Body of pancreas (tissue), 4 donors: ENCODE measurements around the gene CTTN. TPM values are rescaled to one million over a fixed set of nuclear protein-coding genes. Genes with fewer than 3 reads are reported as not detected.
"Not testable (repeated sequence)": the region's sequence is repeated elsewhere in the genome, so short reads cannot be mapped to it uniquely, and the experiment has no call there.

Experiments
- ATAC-seq: fragments of 150-250 bp; one replicate; pipeline ENCODE4 v1.9.1; 2016
- DNase-seq, 4 donors: peaks; one replicate each; pipeline ENCODE4 v3.0.0-alpha.2; 2019
- H3K27ac ChIP-seq, 4 donors: fragments of 200-600 bp; sonication (generic); 1 replicate in 3 of 4; 2 replicates in 1 of 4; pipeline versions ENCODE4 v1.5.1 to v1.6.1; 2016 to 2019; ENCODE audit warnings: mild to moderate bottlenecking in 1 of 4, mixed read lengths in 1 of 4, moderate library complexity in 1 of 4
- H3K27me3 ChIP-seq, 2 donors: fragments of 200-600 bp; sonication (generic); one replicate each; pipeline ENCODE4 v1.6.0; 2016; ENCODE audit warnings: mild to moderate bottlenecking in 1 of 2
- H3K36me3 ChIP-seq, 2 donors: fragments of 200-600 bp; sonication (generic); replicated peaks in 1 of 2; 2 replicates each; pipeline ENCODE4 v1.5.1; 2016; ENCODE audit warnings: low read depth in 2 of 2; ENCODE audit not compliant: insufficient read depth in 1 of 2
- H3K4me1 ChIP-seq: fragments of 200-600 bp; sonication (generic); one replicate; pipeline ENCODE4 v1.6.0; 2016
- H3K4me3 ChIP-seq, 2 donors: fragments of 200-600 bp; sonication (generic); 1 replicate in 1 of 2; 2 replicates in 1 of 2; pipeline ENCODE4 v1.5.1; 2016 to 2019
- H3K9me3 ChIP-seq, 3 donors: fragments of 200-600 bp; sonication (generic); 1 replicate in 2 of 3; 2 replicates in 1 of 3; pipeline ENCODE4 v1.5.1; 2016
- POLR2A ChIP-seq, 3 donors: fragments of 450-650 bp; IDR thresholded peaks; one replicate each; pipeline ENCODE4 v1.6.1; 2016; ENCODE audit warnings: antibody characterized with exemption in 3 of 3, mild to moderate bottlenecking in 2 of 3
- WGBS, 2 donors: methylation state at CpG; one replicate each; pipeline ENCODE4 v1.1.5; 2017; 5-methylcytosine and 5-hydroxymethylcytosine counted together
- intact Hi-C: fragments of 100-400 bp; cut with DNase I; formaldehyde crosslinking; loops from one replicate; pipeline ENCODE4 v1.15.1; 2023
- total RNA-seq, 2 donors: library from RNA; depleted of rRNA; stranded (reverse); fragments of >200 nt; gene quantifications; one replicate each; pipeline ENCODE4 v1.1.0, GENCODE V29; 2016
- TF ChIP-seq, protein P1 (sequence below), 7 experiments: fragments of 450-650 bp in 4 of 7; fragments of 200-600 bp in 3 of 7; sonication (generic) in 3 of 7; IDR thresholded peaks; one replicate each; pipeline ENCODE4 v1.5.1; 2016 to 2019; ENCODE audit warnings: antibody characterized with exemption in 7 of 7

CTTN gene
- total RNA-seq, 2 donors from 2014 or later: 126 to 197 TPM

DNA sequence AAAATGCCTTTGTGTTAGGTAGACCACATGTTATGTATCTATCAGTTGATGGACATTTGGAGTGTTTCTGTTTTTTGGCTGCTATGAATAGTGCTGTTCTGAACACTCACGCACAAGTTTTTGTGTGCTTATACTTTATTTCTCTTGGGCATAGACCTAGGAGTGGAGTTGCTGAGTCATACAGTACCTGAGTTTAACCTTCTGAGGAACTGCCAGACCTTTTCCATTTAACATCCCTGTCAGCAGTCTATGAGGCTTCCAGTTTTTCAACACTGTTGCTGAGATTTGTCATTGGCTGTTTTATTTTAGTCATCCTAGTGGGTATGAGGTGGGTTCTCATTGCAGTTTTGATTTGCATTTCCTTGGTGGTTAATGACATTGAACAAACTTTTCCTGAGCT lies 4.4 kb downstream of the CTTN start:
- H3K27ac ChIP-seq: no peak overlapping the region
- no peaks in the 10 kb centered on the region for H3K9me3 ChIP-seq
- WGBS, 2 donors: 0 to 25% methylated on average over 1 of the region's 1 CpG
- DNase-seq: no peak
- peaks cover 0 to 9% of the 10 kb centered on the region in 2 donors for H3K36me3 ChIP-seq
- TF ChIP-seq, protein P1, sequence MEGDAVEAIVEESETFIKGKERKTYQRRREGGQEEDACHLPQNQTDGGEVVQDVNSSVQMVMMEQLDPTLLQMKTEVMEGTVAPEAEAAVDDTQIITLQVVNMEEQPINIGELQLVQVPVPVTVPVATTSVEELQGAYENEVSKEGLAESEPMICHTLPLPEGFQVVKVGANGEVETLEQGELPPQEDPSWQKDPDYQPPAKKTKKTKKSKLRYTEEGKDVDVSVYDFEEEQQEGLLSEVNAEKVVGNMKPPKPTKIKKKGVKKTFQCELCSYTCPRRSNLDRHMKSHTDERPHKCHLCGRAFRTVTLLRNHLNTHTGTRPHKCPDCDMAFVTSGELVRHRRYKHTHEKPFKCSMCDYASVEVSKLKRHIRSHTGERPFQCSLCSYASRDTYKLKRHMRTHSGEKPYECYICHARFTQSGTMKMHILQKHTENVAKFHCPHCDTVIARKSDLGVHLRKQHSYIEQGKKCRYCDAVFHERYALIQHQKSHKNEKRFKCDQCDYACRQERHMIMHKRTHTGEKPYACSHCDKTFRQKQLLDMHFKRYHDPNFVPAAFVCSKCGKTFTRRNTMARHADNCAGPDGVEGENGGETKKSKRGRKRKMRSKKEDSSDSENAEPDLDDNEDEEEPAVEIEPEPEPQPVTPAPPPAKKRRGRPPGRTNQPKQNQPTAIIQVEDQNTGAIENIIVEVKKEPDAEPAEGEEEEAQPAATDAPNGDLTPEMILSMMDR (IDR thresholded peaks at IDR 0.05): no peak
- no peak for TF ChIP-seq POLR2A (IDR thresholded peaks at IDR 0.05)
- H3K4me3 ChIP-seq: no peak overlapping the region
- intact Hi-C loops: no loop called here
- no peaks in the 10 kb centered on the region for H3K27me3 ChIP-seq
- no peak for ATAC-seq
- peaks cover 27% of the 10 kb centered on the region for H3K4me1 ChIP-seq

DNA sequence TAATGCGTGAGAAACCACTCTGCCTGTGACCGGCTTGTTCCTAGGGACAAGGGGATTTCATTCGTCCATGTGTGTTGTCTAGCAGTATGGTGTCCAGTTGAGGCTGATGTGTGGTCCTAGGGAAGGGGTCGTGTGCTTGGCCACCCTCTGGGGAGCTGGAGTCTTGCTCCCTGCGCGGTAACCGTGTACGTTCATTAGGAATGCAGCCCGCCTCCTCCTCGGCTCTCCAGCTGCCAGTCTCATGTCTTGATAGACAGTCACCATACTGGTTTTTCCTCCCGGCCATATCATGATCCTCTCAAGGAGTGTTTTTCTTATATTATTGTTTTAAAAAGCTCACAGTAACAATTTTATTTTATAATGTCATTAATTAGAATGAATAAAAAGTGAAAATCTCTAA lies 5.9 kb downstream of the CTTN start:
- no peak for TF ChIP-seq POLR2A (IDR thresholded peaks at IDR 0.05)
- TF ChIP-seq, protein P1 (IDR thresholded peaks at IDR 0.05): no peak
- intact Hi-C loops: no loop called here
- H3K4me3 ChIP-seq: no peak overlapping the region
- DNase-seq: no peak
- WGBS, 2 donors: 90 to 93% methylated on average over 11 of the region's 11 CpGs
- no peak for ATAC-seq
- peaks cover under 1 to 22% of the 10 kb centered on the region in 2 donors for H3K36me3 ChIP-seq
- no peaks in the 10 kb centered on the region for H3K9me3 ChIP-seq
- H3K27ac ChIP-seq: no peak overlapping the region
- H3K27me3 ChIP-seq: no peaks in the 10 kb centered on the region
- peaks cover 24% of the 10 kb centered on the region for H3K4me1 ChIP-seq

DNA sequence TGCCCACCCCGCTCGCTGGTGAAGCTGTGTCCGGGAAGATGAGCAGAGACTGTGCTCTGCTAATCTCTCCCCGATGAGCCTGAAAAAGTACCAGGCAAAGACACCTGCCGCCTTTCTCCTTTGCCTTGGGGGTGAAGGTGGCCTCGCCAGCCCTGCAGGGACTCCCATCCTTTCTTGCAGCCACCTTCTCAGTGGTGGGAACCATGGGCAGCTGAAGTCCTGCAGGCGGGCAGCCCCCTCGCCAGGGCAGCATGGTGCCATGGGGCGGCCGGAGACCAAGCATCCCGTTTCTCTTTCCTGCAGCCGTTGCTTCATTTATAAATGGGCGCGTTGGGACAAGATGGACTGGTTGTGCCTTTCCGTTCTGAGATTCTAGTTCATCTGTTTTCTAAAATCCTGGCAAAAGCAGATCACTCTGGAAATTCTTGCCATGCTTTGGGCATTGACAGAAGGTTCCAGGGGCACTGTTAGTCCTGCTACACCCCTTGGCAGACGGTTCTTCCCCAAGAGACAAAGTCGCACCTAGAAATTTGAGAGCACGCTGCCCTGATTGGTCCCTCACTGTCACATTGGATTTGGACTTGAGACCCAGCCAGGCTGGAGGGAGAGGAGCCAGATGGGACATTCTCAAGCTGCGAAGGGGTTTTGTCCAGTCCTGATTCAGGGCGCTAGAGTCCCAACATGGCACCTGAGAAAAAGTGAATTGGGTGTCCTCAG lies 7.5 kb downstream of the CTTN start:
- DNase-seq (no peak), ATAC-seq (no peak)
- Histone ChIP-seq H3K4me1 (peaks cover 8% of the 10 kb centered on the region), H3K9me3 (no peaks in the 10 kb centered on the region), H3K4me3 (no peak overlapping the region), H3K36me3 (peaks cover 14 to 38% of the 10 kb centered on the region in 2 donors), H3K27me3 (no peaks in the 10 kb centered on the region), H3K27ac (no peak overlapping the region)
- 89% methylated on average over 16 to 19 of the region's 20 CpGs for WGBS, 2 donors
- intact Hi-C loops: no loop called here
- TF ChIP-seq POLR2A (IDR thresholded peaks at IDR 0.05): no peak
- TF ChIP-seq, protein P1 (IDR thresholded peaks at IDR 0.05): no peak

DNA sequence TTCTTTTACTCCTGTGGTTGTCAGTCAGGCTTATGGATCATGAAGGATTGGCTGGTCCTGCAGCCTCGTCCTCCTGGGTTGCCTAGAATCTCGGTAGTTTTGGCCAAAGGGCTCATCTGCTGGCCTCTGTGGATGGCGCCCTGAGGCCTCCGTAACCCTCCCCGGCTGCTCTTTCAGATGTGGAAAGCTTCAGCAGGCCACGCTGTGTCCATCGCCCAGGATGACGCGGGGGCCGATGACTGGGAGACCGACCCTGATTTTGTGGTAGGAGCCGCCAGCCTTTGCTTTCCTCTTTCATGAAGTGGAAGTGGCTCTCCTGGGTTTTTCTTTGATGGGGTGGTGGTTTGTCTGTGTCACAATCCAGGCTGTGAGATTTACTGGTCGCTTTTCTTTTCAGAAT lies 8.8 kb downstream of the CTTN start:
- no peak overlapping the region for H3K27ac ChIP-seq
- WGBS, 2 donors: 80 to 95% methylated on average over 10 to 13 of the region's 13 CpGs
- intact Hi-C loops: no loop called here
- ATAC-seq (no peak), DNase-seq (no peak)
- no peaks in the 10 kb centered on the region for H3K27me3 ChIP-seq
- peaks cover 6% of the 10 kb centered on the region for H3K4me1 ChIP-seq
- TF ChIP-seq, protein P1 (IDR thresholded peaks at IDR 0.05): no peak
- no peak for TF ChIP-seq POLR2A (IDR thresholded peaks at IDR 0.05)
- no peak overlapping the region for H3K4me3 ChIP-seq
- no peaks in the 10 kb centered on the region for H3K9me3 ChIP-seq
- peaks cover 22 to 47% of the 10 kb centered on the region in 2 donors for H3K36me3 ChIP-seq

DNA sequence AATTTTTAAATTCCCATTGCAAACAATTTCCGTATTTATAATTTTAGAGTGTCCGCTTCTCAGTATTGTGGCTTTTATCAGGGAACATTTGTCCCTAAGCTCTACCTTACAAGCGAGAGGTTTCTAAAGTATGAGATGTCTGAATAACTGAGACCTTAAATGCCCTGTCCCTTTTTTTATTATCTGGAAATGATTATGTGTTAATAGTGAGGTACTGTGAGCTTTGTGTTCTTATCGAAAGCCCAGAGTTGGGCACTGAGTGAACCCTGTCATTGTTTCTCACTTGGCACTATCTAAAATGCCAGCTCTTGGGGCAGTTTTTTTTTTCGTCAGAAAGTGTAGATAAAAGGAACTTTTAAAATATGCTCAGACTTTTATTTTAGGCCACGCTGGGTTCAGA lies 9.5 kb downstream of the CTTN start:
- Histone ChIP-seq H3K36me3 (peaks cover 22 to 47% of the 10 kb centered on the region in 2 donors), H3K27me3 (no peaks in the 10 kb centered on the region), H3K9me3 (no peaks in the 10 kb centered on the region), H3K27ac (no peak overlapping the region), H3K4me3 (no peak overlapping the region), H3K4me1 (peaks cover 2% of the 10 kb centered on the region)
- DNase-seq (no peak), ATAC-seq (no peak)
- intact Hi-C loops: no loop called here
- 89 to 91% methylated on average over 6 of the region's 6 CpGs for WGBS, 2 donors
- TF ChIP-seq, protein P1 (IDR thresholded peaks at IDR 0.05): no peak

DNA sequence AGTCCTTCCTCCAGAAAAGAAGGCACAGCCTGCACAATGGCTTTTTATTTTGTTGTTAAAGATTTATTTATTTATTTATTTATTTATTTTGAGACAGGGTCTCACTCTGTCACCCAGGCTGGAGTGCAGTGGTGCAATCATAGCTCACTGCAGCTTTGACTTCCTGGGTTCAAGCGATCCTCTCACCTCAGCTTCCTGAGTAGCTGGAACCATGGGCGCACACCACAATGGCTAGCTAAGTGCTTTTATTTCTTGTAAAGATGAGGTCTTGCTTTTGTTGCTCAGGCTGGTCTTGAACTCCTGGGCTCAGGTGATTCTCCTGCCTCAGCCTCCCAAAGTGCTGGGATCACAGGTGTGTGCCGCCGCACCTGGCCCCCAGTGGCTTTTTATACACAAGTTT lies 10.0 kb downstream of the CTTN start:
- ATAC-seq, DNase-seq, intact Hi-C loops, H3K27ac ChIP-seq, H3K4me3 ChIP-seq, H3K27me3 ChIP-seq, H3K4me1 ChIP-seq, H3K9me3 ChIP-seq: not testable (repeated sequence)
- 78 to 100% methylated on average over 4 of the region's 4 CpGs for WGBS, 2 donors
- peaks cover 22 to 47% of the 10 kb centered on the region in 2 donors for H3K36me3 ChIP-seq
